NCI-H748 (cell line): Measurements from ENCODE around the gene PARP16.

Experiments used
- DNase-seq: peaks from one replicate; lab custom pipeline; 2025; ENCODE audit not compliant: unreplicated experiment; lab: John Stamatoyannopoulos, UW

PARP16 gene

GRCh38 chr15:65208647-65209046, 78.0 kb downstream of the PARP16 start:
- no peak for DNase-seq
